GM12865 (cell line): ENCODE measurements around the gene PNRC2.

ENCODE experiments used
- DNase-seq: peaks from one replicate; pipeline ENCODE4 v3.0.0; 2010; ENCODE audit warnings: low read depth
- H3K4me3 ChIP-seq: 2 replicates; pipeline ENCODE4 v1.5.1; 2011; ENCODE audit warnings: mild to moderate bottlenecking, low read depth, low read length, control low read depth
- TF ChIP-seq, protein P1 (sequence below): IDR thresholded peaks from 2 replicates; pipeline ENCODE4 v1.5.1; 2011; ENCODE audit warnings: low read length, control low read depth, low read depth, inconsistent platforms; ENCODE audit not compliant: insufficient read depth; ENCODE audit errors: missing control alignments

Gene PNRC2

DNA sequence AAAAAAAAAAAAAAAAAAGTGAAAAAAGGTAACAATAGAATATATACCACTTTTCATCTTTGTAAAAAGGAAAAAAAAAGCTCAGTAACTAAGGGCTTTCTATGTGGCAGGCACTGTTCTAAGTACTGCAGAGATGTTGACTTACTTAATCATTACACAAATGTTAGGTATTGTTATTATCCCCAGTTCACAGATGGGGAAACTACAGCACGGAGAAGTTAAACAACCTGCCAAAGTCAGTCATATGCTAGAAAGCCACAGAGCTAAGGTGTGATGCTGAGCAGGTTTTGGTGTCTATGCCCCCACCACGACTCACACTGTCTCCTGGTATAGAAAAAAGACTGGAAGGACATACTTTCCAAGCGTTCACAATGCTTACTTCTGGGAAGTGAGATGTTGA lies 6.6 kb upstream of the PNRC2 start:
- no peak overlapping the region for H3K4me3 ChIP-seq
- TF ChIP-seq, protein P1, sequence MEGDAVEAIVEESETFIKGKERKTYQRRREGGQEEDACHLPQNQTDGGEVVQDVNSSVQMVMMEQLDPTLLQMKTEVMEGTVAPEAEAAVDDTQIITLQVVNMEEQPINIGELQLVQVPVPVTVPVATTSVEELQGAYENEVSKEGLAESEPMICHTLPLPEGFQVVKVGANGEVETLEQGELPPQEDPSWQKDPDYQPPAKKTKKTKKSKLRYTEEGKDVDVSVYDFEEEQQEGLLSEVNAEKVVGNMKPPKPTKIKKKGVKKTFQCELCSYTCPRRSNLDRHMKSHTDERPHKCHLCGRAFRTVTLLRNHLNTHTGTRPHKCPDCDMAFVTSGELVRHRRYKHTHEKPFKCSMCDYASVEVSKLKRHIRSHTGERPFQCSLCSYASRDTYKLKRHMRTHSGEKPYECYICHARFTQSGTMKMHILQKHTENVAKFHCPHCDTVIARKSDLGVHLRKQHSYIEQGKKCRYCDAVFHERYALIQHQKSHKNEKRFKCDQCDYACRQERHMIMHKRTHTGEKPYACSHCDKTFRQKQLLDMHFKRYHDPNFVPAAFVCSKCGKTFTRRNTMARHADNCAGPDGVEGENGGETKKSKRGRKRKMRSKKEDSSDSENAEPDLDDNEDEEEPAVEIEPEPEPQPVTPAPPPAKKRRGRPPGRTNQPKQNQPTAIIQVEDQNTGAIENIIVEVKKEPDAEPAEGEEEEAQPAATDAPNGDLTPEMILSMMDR, result no peak

DNA sequence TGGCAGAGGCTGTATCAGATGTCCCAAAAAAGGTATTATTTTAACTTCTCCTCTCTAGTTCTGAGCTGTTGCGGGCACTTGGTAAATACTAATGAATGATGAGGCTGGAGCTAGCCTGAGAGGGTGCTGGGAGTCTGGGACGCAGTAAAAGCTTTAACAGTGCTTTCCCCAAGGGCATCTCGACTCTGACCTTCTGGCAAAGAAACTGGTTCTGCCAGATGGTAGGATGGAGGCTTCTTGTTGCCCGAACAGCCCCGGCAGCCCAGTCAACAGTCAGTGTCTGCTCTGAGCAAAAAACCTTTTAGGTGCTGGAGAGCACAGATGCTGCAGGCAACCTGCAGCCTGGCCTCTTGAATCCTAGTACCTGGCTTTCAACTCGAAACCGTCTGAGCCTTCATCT lies 2.5 kb upstream of the PNRC2 start:
- no peak for DNase-seq
- H3K4me3 ChIP-seq, result no peak overlapping the region
- TF ChIP-seq, protein P1, result no peak

More for the DNA sequence above, 6.6 kb upstream of the PNRC2 start:
- no peak for DNase-seq

DNA sequence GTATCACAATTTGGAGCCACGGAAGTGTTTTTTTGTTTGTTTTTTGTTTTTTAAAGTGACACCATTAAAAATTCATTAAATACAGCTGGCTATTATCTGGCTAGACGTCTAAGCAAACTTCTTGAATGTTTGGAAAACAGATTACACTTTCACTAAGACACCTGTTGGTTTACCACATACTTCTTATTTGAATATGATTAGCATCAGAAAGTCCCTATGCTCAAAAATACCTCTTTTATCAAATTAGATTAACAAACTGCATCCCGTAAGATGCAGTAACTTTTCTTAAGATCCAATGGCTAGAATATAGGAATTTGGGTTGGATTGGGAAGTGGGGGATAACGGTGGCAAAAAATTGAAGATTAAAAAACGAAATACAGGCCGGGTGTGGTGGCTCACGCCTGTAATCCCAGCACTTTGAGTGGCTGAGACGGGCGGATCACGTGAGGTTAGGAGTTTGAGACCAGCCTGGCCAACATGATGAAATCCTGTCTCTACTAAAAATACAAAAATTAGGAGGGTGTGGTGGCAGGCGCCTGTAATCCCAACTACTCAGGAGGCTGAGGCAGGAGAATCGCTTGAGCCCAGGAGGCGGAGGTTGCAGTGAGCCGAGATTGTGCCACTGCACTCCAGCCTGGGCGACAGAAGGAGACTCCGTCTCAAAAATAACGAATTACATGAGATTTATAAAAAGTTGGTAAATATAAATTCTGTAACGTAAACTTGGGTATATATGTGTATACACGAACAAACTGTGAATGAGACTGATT lies 1.4 kb upstream of the PNRC2 start:
- peak; percentile 59 for DNase-seq
- peak overlapping the region; percentile 99 for H3K4me3 ChIP-seq

DNA sequence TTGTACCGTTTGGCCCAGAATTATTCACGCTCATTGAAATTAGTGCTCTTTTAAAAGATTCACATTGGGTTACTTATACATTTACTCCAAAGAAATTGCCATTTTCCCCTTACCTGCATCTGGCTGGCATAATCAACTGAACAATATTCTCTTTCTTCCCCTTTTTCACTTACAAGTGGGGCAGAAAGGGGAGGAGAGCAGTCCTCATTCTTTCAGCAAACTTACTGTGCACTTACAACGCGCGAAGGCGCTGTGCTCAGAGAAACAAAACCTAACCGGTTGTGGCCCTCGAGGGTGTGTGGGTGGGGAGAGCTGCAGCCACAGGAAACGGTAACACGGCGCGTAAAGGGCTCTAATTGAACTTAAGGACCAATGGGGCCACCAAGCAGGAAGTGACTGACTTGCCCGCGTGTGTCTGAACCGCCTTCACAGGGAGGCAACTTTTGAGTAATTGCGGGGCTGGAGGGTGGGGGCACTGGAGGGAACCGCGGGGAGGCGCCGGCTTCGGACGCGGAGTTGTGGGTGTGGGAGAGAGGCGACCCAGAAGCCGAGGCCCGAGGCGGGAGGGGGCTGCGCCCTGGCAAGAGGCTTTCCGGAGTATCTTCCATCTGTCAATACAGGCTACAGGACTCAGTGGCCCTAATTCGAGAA lies 693 bp upstream of the PNRC2 start:
- TF ChIP-seq, protein P1, result peak; percentile 25
- DNase-seq, result peak; percentile 99
- H3K4me3 ChIP-seq, result peak overlapping the region; percentile 99

DNA sequence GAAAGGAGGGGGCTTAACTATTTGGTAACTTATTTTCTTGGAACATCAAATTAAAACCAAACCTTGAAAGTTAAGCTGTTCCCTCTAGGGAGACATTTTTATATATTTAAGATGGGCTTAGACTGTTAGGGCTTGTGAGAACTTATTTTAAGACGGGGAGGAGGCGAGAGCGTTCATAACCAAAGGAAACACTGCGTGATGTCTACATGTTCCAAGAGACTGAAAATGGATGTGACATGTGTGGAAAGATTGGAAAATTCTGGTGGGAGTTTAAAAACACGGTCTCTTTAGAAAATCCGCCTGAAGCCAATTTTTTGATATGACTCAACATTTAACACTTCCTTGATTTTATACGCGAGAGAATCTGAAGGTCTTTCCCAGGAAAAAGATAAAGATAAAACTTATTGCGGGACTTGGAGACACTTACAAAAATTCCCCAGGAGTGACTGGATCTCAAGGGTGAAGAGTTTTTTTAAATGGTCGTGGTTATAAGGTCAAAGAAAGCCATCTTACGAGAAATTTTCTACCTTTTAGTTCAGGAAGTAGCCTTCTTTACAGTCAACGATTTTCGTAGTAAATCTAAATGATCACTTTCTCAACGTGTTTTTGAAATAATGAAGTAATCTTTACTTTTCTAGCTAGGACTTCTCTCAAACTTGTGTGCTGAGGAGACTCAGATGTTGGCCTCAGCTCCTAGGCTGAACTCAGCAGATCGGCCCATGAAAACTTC lies 828 bp downstream of the PNRC2 start:
- H3K4me3 ChIP-seq, result peak overlapping the region; percentile 99
- peak; percentile 28 for DNase-seq

DNA sequence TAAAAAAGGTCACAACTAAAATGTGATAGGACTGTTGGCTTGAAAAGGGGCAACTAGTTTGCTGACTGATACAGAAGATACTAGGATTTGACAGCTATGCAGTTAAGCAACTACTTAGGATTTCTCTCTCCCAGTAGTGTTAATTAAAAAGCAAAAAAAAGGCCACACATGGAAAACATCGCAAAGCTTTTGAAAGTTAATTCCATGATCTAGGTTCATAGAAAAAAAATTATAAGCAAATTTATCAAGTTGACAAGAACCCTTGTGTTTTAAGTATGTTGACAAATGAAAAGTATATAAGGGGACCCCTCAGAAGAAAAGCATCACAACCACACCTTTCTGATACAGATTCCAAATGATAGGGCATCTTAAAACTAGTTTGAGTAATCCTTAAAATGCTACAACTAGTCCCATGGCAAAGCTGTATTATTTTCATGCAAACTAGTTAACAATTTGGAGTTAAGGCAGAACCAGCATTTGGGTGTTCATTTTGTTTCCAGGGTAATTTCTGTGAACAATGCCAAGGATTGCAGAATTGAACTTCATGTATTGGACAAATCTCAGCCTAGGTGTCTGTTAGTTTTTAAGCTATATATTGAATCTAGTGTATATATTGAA lies 4.1 kb downstream of the PNRC2 start:
- TF ChIP-seq, protein P1, result no peak
- DNase-seq, result peak; percentile 21
- no peak overlapping the region; the same call in 1 of the 2 replicates for H3K4me3 ChIP-seq

More for the DNA sequence above, 828 bp downstream of the PNRC2 start:
- TF ChIP-seq, protein P1, result no peak

DNA sequence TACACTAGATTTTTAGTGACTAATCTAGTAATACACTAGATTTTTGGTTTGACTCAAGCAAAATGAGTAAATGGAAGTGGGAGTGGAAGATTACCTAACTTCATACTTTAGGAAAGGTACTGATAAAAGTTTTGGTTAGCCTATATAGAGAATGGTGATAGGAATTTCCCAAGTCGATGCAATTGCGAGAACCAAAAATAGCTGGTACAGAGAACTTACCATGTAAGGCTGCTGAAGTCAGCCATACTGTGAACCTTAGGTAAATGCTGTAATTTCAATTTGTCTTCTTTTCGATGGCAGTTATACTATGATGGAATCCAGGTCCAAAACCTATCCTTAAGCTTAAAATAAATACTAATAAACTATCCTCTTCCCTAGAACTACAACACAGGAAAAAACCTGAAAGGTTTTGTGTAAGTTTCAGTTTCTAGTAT lies 4.6 kb downstream of the PNRC2 start:
- peak; percentile 58 for DNase-seq
- TF ChIP-seq, protein P1, result no peak
- peak overlapping the region; percentile 3 for H3K4me3 ChIP-seq
